ENCODE data around the gene TNFAIP8L2. TPM values are rescaled to one million over a fixed set of nuclear protein-coding genes. Genes with fewer than 3 reads are reported as not detected.

Gene TNFAIP8L2
- total RNA-seq, 2 donors from 2014 or later: 3.6 to 5.4 TPM

- DNase-seq: no peak
- peaks cover 11% of the 10 kb centered on the region for H3K36me3 Mint-ChIP-seq (ENCODE audit: low read depth)
Observed at GRCh38 chr1:151158326-151158725, 1.9 kb downstream of the TNFAIP8L2 start.

GRCh38 chr1:151158751-151159251 is 2.4 kb downstream of the TNFAIP8L2 start:
- Mint-ChIP-seq H3K4me3 (peak overlapping the region; percentile 100), H3K36me3 (ENCODE audit: low read depth) (peaks cover 11% of the 10 kb centered on the region), H3K4me1 (peaks cover 47% of the 10 kb centered on the region), H3K27ac (peak overlapping the region; percentile 99), H3K27me3 (no peaks in the 10 kb centered on the region)
- DNase-seq: no peak
- ATAC-seq: no peak
- no peaks in the 10 kb centered on the region for H3K9me3 ChIP-seq (ENCODE audit: control insufficient read depth, low read length, poor library complexity, severe bottlenecking)

More at GRCh38 chr1:151158326-151158725, 1.9 kb downstream of the TNFAIP8L2 start:
- Mint-ChIP-seq H3K4me3 (peak overlapping the region; percentile 100), H3K27me3 (no peaks in the 10 kb centered on the region), H3K27ac (peak overlapping the region; percentile 99), H3K4me1 (peaks cover 47% of the 10 kb centered on the region)
- H3K9me3 ChIP-seq (ENCODE audit: control insufficient read depth, low read length, poor library complexity, severe bottlenecking): no peaks in the 10 kb centered on the region
- no peak for ATAC-seq

DNA sequence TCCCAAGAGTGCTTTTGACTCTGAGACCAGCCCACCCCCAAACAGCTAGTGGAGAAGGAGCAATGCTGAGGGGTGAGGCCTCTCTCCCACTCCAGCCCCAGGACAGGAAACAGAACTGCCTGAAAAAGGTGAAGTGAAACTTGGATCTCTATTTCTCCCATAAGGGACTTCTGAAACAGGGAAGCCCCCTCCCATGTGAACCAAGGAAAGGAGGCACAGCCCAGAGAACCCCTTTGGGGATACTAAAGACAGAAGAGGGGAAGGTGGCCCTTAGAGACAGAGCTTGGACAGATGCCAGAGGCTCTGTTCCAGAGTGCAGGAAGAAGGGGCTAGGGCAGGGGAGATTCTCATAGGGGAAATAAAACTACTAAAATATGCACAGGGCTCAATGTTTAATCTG is 2.9 kb downstream of the TNFAIP8L2 start:
- Mint-ChIP-seq H3K36me3 (ENCODE audit: low read depth) (peaks cover 11% of the 10 kb centered on the region), H3K4me1 (peaks cover 45% of the 10 kb centered on the region), H3K27me3 (no peaks in the 10 kb centered on the region), H3K27ac (peak overlapping the region; percentile 99), H3K4me3 (peak overlapping the region; percentile 68)
- DNase-seq: no peak
- ATAC-seq: no peak
- H3K9me3 ChIP-seq (ENCODE audit: control insufficient read depth, low read length, poor library complexity, severe bottlenecking): no peaks in the 10 kb centered on the region

GRCh38 chr1:151164732-151165280 is 8.4 kb downstream of the TNFAIP8L2 start:
- H3K27me3 Mint-ChIP-seq: no peaks in the 10 kb centered on the region
- peak overlapping the region; percentile 98 for H3K4me3 Mint-ChIP-seq
- peak overlapping the region; percentile 88 for H3K27ac Mint-ChIP-seq
- ATAC-seq (no peak), DNase-seq (no peak)
- peaks cover 9% of the 10 kb centered on the region for H3K36me3 Mint-ChIP-seq (ENCODE audit: low read depth)
- H3K9me3 ChIP-seq (ENCODE audit: control insufficient read depth, low read length, poor library complexity, severe bottlenecking): no peaks in the 10 kb centered on the region
- peaks cover 32% of the 10 kb centered on the region for H3K4me1 Mint-ChIP-seq

GRCh38 chr1:151165281-151165737 is 8.9 kb downstream of the TNFAIP8L2 start:
- ATAC-seq (no peak), DNase-seq (no peak)
- Mint-ChIP-seq H3K27ac (peak overlapping the region; percentile 88), H3K4me1 (peaks cover 33% of the 10 kb centered on the region), H3K36me3 (ENCODE audit: low read depth) (peaks cover 9% of the 10 kb centered on the region), H3K27me3 (no peaks in the 10 kb centered on the region), H3K4me3 (peak overlapping the region; percentile 98)
- H3K9me3 ChIP-seq (ENCODE audit: control insufficient read depth, low read length, poor library complexity, severe bottlenecking): no peaks in the 10 kb centered on the region

DNA sequence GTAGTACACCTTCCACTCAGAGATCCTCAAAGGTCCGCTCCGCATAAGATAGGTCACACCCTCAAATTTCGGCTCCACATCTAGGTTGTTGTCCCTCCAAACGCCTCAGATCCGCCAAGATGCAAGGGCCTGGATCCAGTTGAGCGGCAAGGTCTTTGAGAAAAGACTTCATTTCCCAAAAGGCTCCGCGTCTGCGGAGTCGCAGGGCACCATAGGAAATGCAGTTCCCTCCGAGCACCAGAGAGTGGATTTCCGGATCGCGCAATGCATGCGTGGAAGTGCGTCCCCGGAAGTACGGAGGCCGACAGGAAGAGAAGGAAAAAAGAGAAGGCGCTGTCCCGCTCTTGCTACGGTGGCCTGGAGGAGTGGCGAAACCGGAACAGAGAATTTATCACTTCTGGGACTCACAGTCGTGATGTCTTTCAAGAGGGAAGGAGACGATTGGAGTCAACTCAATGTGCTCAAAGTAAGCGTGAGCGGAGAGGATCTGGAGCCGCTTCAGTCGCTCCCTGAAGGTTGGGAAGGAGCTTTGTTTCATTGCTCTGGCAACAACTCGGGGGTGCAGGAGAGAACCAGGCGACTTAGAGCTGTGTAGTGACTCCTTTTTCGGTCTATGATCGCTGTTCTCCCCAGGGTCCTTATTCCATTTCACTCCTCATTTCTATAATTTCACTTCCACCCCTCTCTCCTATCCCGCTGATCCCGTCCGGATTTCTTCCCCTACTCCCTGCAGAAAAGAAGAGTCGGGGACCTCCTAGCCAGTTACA is 9.5 kb downstream of the TNFAIP8L2 start, which contains the start of the genes LYSMD1 and SCNM1:
Gene LYSMD1 (minus strand): TSS at position 165 of the 767 bp plus-strand sequence. CDS start 644 bp downstream, outside the sequence.
Gene SCNM1 (plus strand): TSS at position 407 of the 767 bp plus-strand sequence. CDS start 9 bp downstream, at position 416.
- Mint-ChIP-seq H3K4me1 (peaks cover 32% of the 10 kb centered on the region), H3K27ac (peak within 1 kb of the TSS; percentile 88), H3K4me3 (peak within 1 kb of the TSS; percentile 98), H3K36me3 (ENCODE audit: low read depth) (peaks cover 10% of the 10 kb centered on the region), H3K27me3 (no peaks in the 10 kb centered on the region)
- no peaks in the 10 kb centered on the region for H3K9me3 ChIP-seq (ENCODE audit: control insufficient read depth, low read length, poor library complexity, severe bottlenecking)
- peak; percentile 98 for ATAC-seq
- DNase-seq: peak; percentile 84 to 94 (median 90)

GRCh38 chr1:151166505-151166956 is 10.1 kb downstream of the TNFAIP8L2 start:
- no peak for DNase-seq
- H3K9me3 ChIP-seq (ENCODE audit: control insufficient read depth, low read length, poor library complexity, severe bottlenecking): no peaks in the 10 kb centered on the region
- peak overlapping the region; percentile 88 for H3K27ac Mint-ChIP-seq
- ATAC-seq: no peak
- peaks cover 32% of the 10 kb centered on the region for H3K4me1 Mint-ChIP-seq
- H3K4me3 Mint-ChIP-seq: peak overlapping the region; percentile 98
- no peaks in the 10 kb centered on the region for H3K27me3 Mint-ChIP-seq
- peaks cover 12% of the 10 kb centered on the region for H3K36me3 Mint-ChIP-seq (ENCODE audit: low read depth)

- H3K4me3 Mint-ChIP-seq: peak overlapping the region; percentile 98
- H3K9me3 ChIP-seq (ENCODE audit: control insufficient read depth, low read length, poor library complexity, severe bottlenecking): no peaks in the 10 kb centered on the region
- DNase-seq (no peak), ATAC-seq (no peak)
- peak overlapping the region; percentile 88 for H3K27ac Mint-ChIP-seq
- H3K36me3 Mint-ChIP-seq (ENCODE audit: low read depth): peaks cover 12% of the 10 kb centered on the region
- peaks cover 28% of the 10 kb centered on the region for H3K4me1 Mint-ChIP-seq
- H3K27me3 Mint-ChIP-seq: no peaks in the 10 kb centered on the region
Observed at GRCh38 chr1:151167116-151167515, 10.7 kb downstream of the TNFAIP8L2 start.

DNA sequence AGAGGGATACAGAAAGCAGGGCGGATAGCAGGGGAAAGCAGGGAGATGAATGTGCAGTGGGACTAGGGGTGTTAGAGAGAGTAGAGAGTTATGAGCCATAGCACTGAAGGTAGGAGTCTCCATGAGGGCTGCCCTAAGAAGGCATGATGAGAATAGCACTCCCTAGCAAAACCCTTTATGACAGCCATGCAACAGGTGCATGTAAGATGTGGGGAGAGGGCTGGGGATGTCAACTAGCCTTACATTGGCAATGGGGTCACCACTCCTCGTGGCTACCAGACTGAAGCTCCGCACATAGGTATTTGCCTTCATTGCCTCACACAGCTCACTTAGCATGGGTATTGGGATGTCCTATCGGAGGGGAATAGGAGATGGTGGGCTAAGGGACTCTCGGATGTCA is 14.7 kb downstream of the TNFAIP8L2 start:
- Mint-ChIP-seq H3K27me3 (no peaks in the 10 kb centered on the region), H3K36me3 (ENCODE audit: low read depth) (peaks cover 9% of the 10 kb centered on the region), H3K4me3 (peak overlapping the region; percentile 36), H3K4me1 (peaks cover 15% of the 10 kb centered on the region), H3K27ac (peak overlapping the region; percentile 16)
- ATAC-seq: no peak
- DNase-seq: no peak
- no peaks in the 10 kb centered on the region for H3K9me3 ChIP-seq (ENCODE audit: control insufficient read depth, low read length, poor library complexity, severe bottlenecking)

GRCh38 chr1:151175041-151175741 is 18.7 kb downstream of the TNFAIP8L2 start:
- peaks cover 8% of the 10 kb centered on the region for H3K4me1 Mint-ChIP-seq
- H3K36me3 Mint-ChIP-seq (ENCODE audit: low read depth): peaks cover 16% of the 10 kb centered on the region
- DNase-seq: no peak
- no peaks in the 10 kb centered on the region for H3K9me3 ChIP-seq (ENCODE audit: control insufficient read depth, low read length, poor library complexity, severe bottlenecking)
- H3K27me3 Mint-ChIP-seq: no peaks in the 10 kb centered on the region
- H3K27ac Mint-ChIP-seq: peak overlapping the region; percentile 67
- no peak overlapping the region for H3K4me3 Mint-ChIP-seq
- no peak for ATAC-seq

DNA sequence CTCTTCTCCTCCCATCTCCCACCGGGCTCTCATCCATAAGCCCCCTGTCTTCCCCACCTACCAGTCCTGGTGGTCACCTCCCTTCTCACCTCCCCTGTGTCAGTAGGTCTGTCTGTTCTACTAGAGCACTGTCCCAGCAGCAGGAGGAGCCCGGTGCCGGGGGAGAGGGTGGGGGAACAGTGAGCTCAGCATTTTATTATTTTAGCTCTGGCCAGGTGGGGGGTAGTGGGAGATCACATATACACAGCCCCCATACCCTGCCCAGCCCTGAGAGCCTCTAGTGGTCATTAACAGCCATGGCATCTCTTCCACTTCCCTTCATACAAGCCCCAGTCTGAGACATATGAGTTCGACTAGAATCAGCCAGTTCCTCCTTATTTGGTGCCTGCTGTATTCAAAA is 19.4 kb downstream of the TNFAIP8L2 start, which contains the start of gene TMOD4:
Gene TMOD4 (minus strand): TSS at position 119 of the 400 bp plus-strand sequence. CDS start 1,106 bp downstream, outside the sequence.
- Mint-ChIP-seq H3K4me1 (peaks cover 8% of the 10 kb centered on the region), H3K4me3 (no peak within 1 kb of the TSS), H3K36me3 (ENCODE audit: low read depth) (peaks cover 19% of the 10 kb centered on the region), H3K27ac (peak within 1 kb of the TSS; percentile 88), H3K27me3 (no peaks in the 10 kb centered on the region)
- ATAC-seq: peak; percentile 68
- DNase-seq: no peak
- no peaks in the 10 kb centered on the region for H3K9me3 ChIP-seq (ENCODE audit: control insufficient read depth, low read length, poor library complexity, severe bottlenecking)

GRCh38 chr1:151176514-151177045 is 20.1 kb downstream of the TNFAIP8L2 start:
- H3K9me3 ChIP-seq (ENCODE audit: control insufficient read depth, low read length, poor library complexity, severe bottlenecking): no peaks in the 10 kb centered on the region
- Mint-ChIP-seq H3K27me3 (no peaks in the 10 kb centered on the region), H3K4me1 (peaks cover 10% of the 10 kb centered on the region), H3K4me3 (no peak overlapping the region), H3K36me3 (ENCODE audit: low read depth) (peaks cover 24% of the 10 kb centered on the region), H3K27ac (peak overlapping the region; percentile 88)
- DNase-seq (no peak), ATAC-seq (no peak)

Data from T-helper 17 cell (primary cell).